GM19455 (cell line): ENCODE measurements around the gene LRRC4B.
"Not testable (repeated sequence)": the region's sequence is repeated elsewhere in the genome, so short reads cannot be mapped to it uniquely, and the experiment has no call there.

Source experiments
- ATAC-seq: cut with Tn5 transposase; IDR thresholded peaks from one replicate; pipeline ENCODE4 v1.9.1; 2021; ENCODE audit not compliant: unreplicated experiment

Gene LRRC4B

GRCh38 chr19:50567882-50568727 is at the start of gene LRRC4B:
Gene LRRC4B (minus strand): TSS chr19:50568435. CDS start chr19:50548838, 19,597 bp downstream.
- no peak for ATAC-seq

- not testable (repeated sequence) for ATAC-seq
Measured at GRCh38 chr19:50612504-50613404, 44.5 kb upstream of the LRRC4B start.

- no peak for ATAC-seq
Measured at GRCh38 chr19:50607874-50608785, 39.9 kb upstream of the LRRC4B start.

GRCh38 chr19:50607388-50607787 is 39.2 kb upstream of the LRRC4B start:
- no peak for ATAC-seq

- ATAC-seq, result not testable (repeated sequence)
Measured at GRCh38 chr19:50606059-50606836, 38.0 kb upstream of the LRRC4B start.

GRCh38 chr19:50604264-50605073 is 36.2 kb upstream of the LRRC4B start:
- ATAC-seq, result not testable (repeated sequence)

- no peak for ATAC-seq
Measured at GRCh38 chr19:50602935-50603334, 34.7 kb upstream of the LRRC4B start.

GRCh38 chr19:50602496-50602895 is 34.3 kb upstream of the LRRC4B start:
- no peak for ATAC-seq

- no peak for ATAC-seq
Measured at GRCh38 chr19:50602089-50602422, 33.8 kb upstream of the LRRC4B start.

GRCh38 chr19:50601407-50602088 is 33.3 kb upstream of the LRRC4B start:
- ATAC-seq, result no peak

GRCh38 chr19:50599427-50599826 is 31.2 kb upstream of the LRRC4B start:
- ATAC-seq, result no peak

GRCh38 chr19:50590191-50590590 is 22.0 kb upstream of the LRRC4B start:
- no peak for ATAC-seq

- ATAC-seq, result not testable (repeated sequence)
Measured at GRCh38 chr19:50581795-50582660, 13.8 kb upstream of the LRRC4B start.

GRCh38 chr19:50580970-50581634 is 12.9 kb upstream of the LRRC4B start:
- ATAC-seq, result no peak

GRCh38 chr19:50580240-50580639 is 12.0 kb upstream of the LRRC4B start:
- no peak for ATAC-seq

GRCh38 chr19:50576769-50577168 is 8.5 kb upstream of the LRRC4B start:
- ATAC-seq, result not testable (repeated sequence)
